Astrocyte of the spinal cord (primary cell): ENCODE results near the gene ACCSL.
A peak's percentile ranks its signal among the peaks of the same experiment; 100 is the strongest.

Experiments used
- DNase-seq: peaks from one replicate; pipeline ENCODE4 v3.0.0; 2011; ENCODE audit warnings: low read depth, low spot score
- H3K4me3 ChIP-seq: 2 replicates; pipeline ENCODE4 v1.5.1; 2011; ENCODE audit warnings: low read depth, mild to moderate bottlenecking, low read length, moderate library complexity
- in situ Hi-C: cut with HindIII; loops from 2 replicates; pipeline ENCODE4 v1.10.0; 2017; ENCODE audit warnings: low sequenced_read_pairs
- TF ChIP-seq, protein P1 (sequence below): IDR thresholded peaks from 2 replicates; pipeline ENCODE4 v1.5.1; 2012; ENCODE audit warnings: low read depth, mild to moderate bottlenecking, low read length, inconsistent platforms

ACCSL gene

DNA sequence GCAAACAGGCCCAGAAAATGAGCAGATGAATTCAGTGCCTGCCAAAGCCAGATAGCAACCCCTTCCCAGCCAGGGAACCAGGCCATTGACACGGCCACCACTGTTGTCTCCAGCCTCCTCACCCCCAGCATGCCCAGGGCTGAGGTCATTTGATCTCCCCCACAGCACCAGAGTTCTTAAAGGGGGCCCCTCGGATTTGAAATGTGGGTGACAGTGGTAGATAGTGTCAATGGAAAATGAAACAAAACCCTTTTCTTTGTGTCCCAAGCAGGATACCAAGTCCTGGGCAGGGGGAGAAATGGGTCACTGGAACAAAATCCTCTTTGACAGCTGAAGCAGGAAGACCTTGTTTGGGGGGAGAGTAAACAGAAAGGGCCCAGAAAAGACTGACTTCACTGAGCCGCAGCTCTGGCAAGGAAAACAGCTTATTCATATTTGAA is 14.3 kb upstream of the ACCSL start:
- no peak for DNase-seq
- TF ChIP-seq, protein P1, sequence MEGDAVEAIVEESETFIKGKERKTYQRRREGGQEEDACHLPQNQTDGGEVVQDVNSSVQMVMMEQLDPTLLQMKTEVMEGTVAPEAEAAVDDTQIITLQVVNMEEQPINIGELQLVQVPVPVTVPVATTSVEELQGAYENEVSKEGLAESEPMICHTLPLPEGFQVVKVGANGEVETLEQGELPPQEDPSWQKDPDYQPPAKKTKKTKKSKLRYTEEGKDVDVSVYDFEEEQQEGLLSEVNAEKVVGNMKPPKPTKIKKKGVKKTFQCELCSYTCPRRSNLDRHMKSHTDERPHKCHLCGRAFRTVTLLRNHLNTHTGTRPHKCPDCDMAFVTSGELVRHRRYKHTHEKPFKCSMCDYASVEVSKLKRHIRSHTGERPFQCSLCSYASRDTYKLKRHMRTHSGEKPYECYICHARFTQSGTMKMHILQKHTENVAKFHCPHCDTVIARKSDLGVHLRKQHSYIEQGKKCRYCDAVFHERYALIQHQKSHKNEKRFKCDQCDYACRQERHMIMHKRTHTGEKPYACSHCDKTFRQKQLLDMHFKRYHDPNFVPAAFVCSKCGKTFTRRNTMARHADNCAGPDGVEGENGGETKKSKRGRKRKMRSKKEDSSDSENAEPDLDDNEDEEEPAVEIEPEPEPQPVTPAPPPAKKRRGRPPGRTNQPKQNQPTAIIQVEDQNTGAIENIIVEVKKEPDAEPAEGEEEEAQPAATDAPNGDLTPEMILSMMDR: no peak
- no peak overlapping the region for H3K4me3 ChIP-seq
- in situ Hi-C loops: no loop called here

DNA sequence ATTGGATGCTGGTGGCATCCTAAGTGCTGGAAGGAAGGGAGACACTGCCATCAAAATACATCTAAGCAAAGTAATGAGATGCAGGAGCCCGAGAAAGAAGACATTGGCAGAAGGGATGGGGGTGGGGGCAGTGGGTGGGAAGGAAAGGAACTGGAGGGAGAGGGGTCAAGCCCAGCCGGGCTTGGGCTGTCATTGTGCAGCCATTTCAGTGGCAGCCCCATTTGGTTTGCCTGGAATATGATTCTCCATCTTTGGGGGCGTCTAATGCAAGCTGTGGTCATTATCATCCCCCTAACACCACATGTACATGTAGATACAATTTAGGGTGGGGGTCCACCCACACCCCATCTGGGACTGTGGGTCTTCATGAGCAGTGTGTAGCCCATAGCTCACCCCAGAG is 13.9 kb upstream of the ACCSL start:
- in situ Hi-C loops: no loop called here
- TF ChIP-seq, protein P1: no peak
- H3K4me3 ChIP-seq: no peak overlapping the region
- no peak for DNase-seq

DNA sequence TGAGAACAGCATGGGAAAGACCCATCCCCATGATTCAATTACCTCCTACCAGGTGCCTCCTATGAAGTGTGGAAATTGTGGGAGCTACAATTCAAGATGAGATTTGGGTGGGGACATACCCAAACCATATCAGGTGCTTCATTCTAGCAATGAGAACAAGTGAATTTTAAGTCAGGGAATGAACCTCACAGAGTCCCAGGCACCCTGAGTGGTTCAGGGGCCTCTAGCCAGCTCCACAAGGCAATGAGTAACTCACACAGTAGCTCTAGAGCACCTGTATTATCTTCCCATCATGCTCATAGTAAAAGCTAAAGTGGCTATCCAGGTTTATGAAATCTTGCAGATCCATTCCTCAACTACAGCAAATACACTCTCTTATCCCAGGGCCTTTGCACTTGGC is 13.1 kb upstream of the ACCSL start:
- no peak for DNase-seq
- H3K4me3 ChIP-seq: no peak overlapping the region
- TF ChIP-seq, protein P1: no peak
- in situ Hi-C loops: no loop called here

DNA sequence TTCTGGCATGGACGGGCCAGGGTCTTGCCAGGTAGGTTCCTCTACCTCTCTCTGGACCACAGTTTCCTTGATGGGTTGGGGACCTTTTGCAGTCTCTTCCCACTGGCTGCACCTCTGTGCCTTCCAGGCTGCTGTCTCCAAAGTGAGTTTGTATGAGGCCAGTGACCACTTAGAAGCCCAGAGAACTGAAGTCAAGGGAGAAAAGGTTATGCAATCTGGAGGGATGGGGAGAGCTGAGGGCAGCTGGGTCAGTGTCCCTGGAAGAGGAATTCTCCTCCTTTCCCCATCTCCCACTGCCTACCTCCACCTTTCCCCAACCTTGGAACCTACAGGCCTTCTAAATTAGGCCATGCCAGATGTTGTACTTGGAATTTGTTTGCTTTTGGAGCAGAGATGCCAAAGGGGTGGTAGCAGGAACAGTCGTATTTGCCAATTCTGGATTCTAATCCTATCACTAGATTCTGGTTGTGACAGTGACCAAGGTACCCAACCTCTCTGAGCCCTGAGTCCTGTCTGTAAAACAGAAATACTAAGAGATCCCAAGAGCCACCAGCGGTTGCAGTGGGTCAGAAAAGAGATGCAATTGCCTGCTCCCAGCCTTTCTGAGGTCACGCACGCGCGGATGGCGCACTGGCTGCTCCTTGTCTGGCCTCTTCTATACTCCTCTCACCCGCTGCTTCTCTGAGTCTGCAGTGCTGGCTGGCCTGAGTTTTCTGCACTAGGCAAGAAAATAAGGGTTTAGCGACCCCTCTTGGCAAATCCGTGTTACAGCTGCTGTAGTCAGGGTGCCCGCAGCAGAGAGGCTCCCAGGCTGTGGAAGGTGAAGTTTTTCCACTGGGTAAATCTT is 10.7 kb upstream of the ACCSL start:
- peak; percentile 79 for DNase-seq
- in situ Hi-C loops: no loop called here

DNA sequence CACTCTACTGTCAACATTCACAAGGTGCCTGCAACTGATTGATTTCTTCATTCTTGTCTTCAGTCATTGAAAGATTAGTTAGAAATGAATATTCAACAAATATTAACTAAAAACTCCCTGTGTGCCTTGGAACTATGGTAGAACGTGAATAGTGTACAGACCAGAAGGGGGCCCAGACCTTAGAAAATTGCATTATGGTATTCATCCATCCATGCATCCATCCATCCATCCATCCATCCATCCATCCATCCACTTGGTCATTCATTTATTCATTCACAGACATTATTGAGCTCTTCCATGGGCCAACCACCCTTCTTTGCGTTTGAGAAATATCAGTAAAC is 10.2 kb upstream of the ACCSL start:
- no peak overlapping the region for H3K4me3 ChIP-seq
- DNase-seq: no peak
- in situ Hi-C loops: no loop called here
- TF ChIP-seq, protein P1: no peak

More for the DNA sequence above, 10.7 kb upstream of the ACCSL start:
- TF ChIP-seq, protein P1: peak; percentile 89
- no peak overlapping the region for H3K4me3 ChIP-seq

DNA sequence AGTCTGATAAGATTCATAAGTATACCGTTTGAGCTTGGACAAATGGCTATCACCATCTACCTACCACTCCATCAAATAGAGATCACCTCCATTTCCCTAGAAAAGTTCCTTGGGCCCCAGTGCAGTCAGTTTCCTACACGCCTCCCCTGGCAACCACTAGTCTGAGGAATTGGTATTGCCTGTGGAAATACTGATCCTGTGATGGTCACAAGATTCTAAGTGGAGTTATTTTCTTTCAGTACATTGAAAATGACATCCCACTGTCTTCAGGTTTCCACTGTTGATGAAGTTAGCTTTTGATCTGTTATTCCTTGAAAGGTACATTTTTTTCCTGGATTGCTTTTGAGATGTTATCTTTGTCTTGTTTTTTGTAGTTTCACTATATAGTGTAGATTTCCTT is 4.6 kb upstream of the ACCSL start:
- no peak overlapping the region for H3K4me3 ChIP-seq
- in situ Hi-C loops: no loop called here
- TF ChIP-seq, protein P1: no peak
- no peak for DNase-seq
